ENCODE measurements around the gene ACTG1.

DNA sequence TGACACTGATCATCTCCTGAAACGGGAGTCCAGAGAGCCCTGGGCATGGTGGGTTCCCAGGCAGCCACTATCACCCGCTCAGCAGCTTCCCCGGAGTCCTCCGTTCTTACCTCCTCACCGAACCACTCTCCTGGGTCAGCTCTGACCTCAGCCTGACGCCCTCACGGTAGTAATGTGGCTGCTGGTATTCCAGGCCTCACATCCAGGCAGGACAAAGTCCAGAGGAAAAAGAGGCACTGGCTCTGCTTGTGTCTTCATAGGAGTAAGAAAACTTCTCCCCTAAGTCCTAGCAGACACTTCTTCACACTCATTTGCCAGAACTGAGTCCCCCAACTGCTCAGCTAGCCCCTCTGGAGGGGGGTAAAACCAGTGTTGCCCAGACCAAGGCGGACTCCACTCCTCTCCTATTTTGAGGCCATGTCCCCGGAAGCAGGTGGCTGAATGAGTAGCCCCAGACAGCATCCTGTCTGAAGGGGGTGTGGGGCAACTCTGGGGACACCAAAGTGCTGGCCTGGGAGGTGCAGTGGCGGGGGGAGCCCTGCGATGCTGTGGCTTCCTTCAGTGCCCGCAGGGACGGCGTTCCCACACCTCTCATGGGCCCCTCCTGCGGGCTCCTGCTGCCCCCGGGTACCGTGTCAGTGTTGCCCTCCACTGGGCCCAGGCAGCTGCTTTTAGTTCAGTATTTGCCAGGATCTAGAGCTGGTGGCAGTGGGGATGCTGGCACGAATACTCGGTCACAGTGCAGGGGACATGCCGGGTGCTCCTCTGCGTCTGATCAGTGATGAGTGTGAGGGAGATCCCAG, 20.9 kb upstream of the ACTG1 start:
- TF ChIP-seq, protein P1, sequence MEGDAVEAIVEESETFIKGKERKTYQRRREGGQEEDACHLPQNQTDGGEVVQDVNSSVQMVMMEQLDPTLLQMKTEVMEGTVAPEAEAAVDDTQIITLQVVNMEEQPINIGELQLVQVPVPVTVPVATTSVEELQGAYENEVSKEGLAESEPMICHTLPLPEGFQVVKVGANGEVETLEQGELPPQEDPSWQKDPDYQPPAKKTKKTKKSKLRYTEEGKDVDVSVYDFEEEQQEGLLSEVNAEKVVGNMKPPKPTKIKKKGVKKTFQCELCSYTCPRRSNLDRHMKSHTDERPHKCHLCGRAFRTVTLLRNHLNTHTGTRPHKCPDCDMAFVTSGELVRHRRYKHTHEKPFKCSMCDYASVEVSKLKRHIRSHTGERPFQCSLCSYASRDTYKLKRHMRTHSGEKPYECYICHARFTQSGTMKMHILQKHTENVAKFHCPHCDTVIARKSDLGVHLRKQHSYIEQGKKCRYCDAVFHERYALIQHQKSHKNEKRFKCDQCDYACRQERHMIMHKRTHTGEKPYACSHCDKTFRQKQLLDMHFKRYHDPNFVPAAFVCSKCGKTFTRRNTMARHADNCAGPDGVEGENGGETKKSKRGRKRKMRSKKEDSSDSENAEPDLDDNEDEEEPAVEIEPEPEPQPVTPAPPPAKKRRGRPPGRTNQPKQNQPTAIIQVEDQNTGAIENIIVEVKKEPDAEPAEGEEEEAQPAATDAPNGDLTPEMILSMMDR (IDR thresholded peaks at IDR 0.05) = no peak
- TF ChIP-seq EZH2 (IDR thresholded peaks at IDR 0.05; ENCODE audit: borderline replicate concordance, insufficient read depth, low read depth, low read length, poor library complexity, severe bottlenecking) = no peak

Measured in B cell (primary cell).